ENCODE measurements around the gene SRRD.

SRRD gene

GRCh38 chr22:26453812-26454500, 29.7 kb upstream of the SRRD start:
- no peak for DNase-seq

GRCh38 chr22:26457661-26458272, 25.9 kb upstream of the SRRD start:
- DNase-seq = no peak

- DNase-seq = no peak
These were observed 23.5 kb upstream of the SRRD start for GRCh38 chr22:26460202-26460601.

- no peak for DNase-seq
These were observed 22.4 kb upstream of the SRRD start for GRCh38 chr22:26461188-26461810.

- no peak for DNase-seq
These were observed 21.6 kb upstream of the SRRD start for GRCh38 chr22:26462051-26462450.

GRCh38 chr22:26462641-26463040, 21.0 kb upstream of the SRRD start:
- no peak for DNase-seq

GRCh38 chr22:26463101-26463661, 20.5 kb upstream of the SRRD start:
- no peak for DNase-seq

GRCh38 chr22:26463688-26464087, 20.0 kb upstream of the SRRD start:
- DNase-seq = no peak

- DNase-seq = no peak
These were observed 19.4 kb upstream of the SRRD start for GRCh38 chr22:26464312-26464711.

GRCh38 chr22:26466196-26466595, 17.5 kb upstream of the SRRD start:
- DNase-seq = no peak

GRCh38 chr22:26470807-26471206, 12.9 kb upstream of the SRRD start:
- no peak for DNase-seq

GRCh38 chr22:26471522-26471921, 12.2 kb upstream of the SRRD start:
- no peak for DNase-seq

GRCh38 chr22:26474682-26475081, 9.0 kb upstream of the SRRD start:
- DNase-seq = no peak

GRCh38 chr22:26476705-26477340, 6.9 kb upstream of the SRRD start:
- no peak for DNase-seq

GRCh38 chr22:26477341-26477731, 6.3 kb upstream of the SRRD start:
- no peak for DNase-seq

GRCh38 chr22:26479043-26479791, 4.5 kb upstream of the SRRD start:
- DNase-seq = peak; percentile 59

GRCh38 chr22:26479792-26480610, 3.7 kb upstream of the SRRD start:
- DNase-seq = no peak

- DNase-seq = no peak
These were observed 3.1 kb upstream of the SRRD start for GRCh38 chr22:26480611-26480932.

GRCh38 chr22:26481112-26481693, 2.5 kb upstream of the SRRD start:
- no peak for DNase-seq

GRCh38 chr22:26481694-26482093, 2.0 kb upstream of the SRRD start:
- DNase-seq = no peak

GRCh38 chr22:26482161-26482560, 1.5 kb upstream of the SRRD start:
- no peak for DNase-seq

- DNase-seq = no peak
These were observed 636 bp upstream of the SRRD start for GRCh38 chr22:26483043-26483438.
